H9 (cell line): Measurements from ENCODE around the gene VASH1. TPM values are rescaled to one million over a fixed set of nuclear protein-coding genes. Genes with fewer than 3 reads are reported as not detected.

Experiments used
- DNase-seq: peaks from one replicate; pipeline ENCODE4 v3.0.0-alpha.2; 2017
- H2AFZ ChIP-seq: one replicate; pipeline ENCODE4 v1.6.1; 2013; ENCODE audit warnings: mild to moderate bottlenecking, low read length, control low read depth, moderate library complexity
- H2AK5ac ChIP-seq: 2 replicates; pipeline ENCODE4 v1.6.1; 2013; ENCODE audit warnings: low read length, control low read depth, mixed read lengths; ENCODE audit not compliant: insufficient read length
- H2BK120ac ChIP-seq: one replicate; pipeline ENCODE4 v1.6.1; 2013; ENCODE audit warnings: low read depth, mild to moderate bottlenecking, low read length, control low read depth, inconsistent platforms; ENCODE audit not compliant: poor library complexity, severe bottlenecking
- H2BK12ac ChIP-seq: 2 replicates; pipeline ENCODE4 v1.6.1; 2013; ENCODE audit warnings: low read length, control low read depth, mixed read lengths, low read depth; ENCODE audit not compliant: insufficient read length
- H2BK15ac ChIP-seq: 2 replicates; pipeline ENCODE4 v1.6.1; 2013; ENCODE audit warnings: low read depth, low read length, control low read depth
- H2BK20ac ChIP-seq: one replicate; pipeline ENCODE4 v1.6.1; 2013; ENCODE audit warnings: low read depth, mild to moderate bottlenecking, low read length, control low read depth, inconsistent platforms; ENCODE audit not compliant: poor library complexity, severe bottlenecking
- H2BK5ac ChIP-seq: 2 replicates; pipeline ENCODE4 v1.6.1; 2013; ENCODE audit warnings: low read length, control low read depth, mixed read lengths; ENCODE audit not compliant: insufficient read length
- H3K14ac ChIP-seq: 2 replicates; pipeline ENCODE4 v1.6.1; 2013; ENCODE audit warnings: low read length, control low read depth; ENCODE audit not compliant: insufficient read depth
- H3K18ac ChIP-seq: 2 replicates; pipeline ENCODE4 v1.6.1; 2013; ENCODE audit warnings: low read depth, mild to moderate bottlenecking, mixed read lengths, low read length, control low read depth; ENCODE audit not compliant: insufficient read length
- H3K23ac ChIP-seq: 2 replicates; pipeline ENCODE4 v1.6.1; 2013; ENCODE audit warnings: low read length, control low read depth, mixed read lengths, low read depth; ENCODE audit not compliant: insufficient read length
- H3K23me2 ChIP-seq: 2 replicates; pipeline ENCODE4 v1.6.1; 2013; ENCODE audit warnings: low read depth, mild to moderate bottlenecking, mixed read lengths, low read length, control low read depth; ENCODE audit not compliant: insufficient read length, poor library complexity, severe bottlenecking
- H3K27ac ChIP-seq: 2 replicates; pipeline ENCODE4 v1.5.1; 2013; ENCODE audit warnings: low read length, control low read depth, mixed read lengths, low read depth; ENCODE audit not compliant: insufficient read length
- H3K27me3 ChIP-seq: 2 replicates; pipeline ENCODE4 v1.6.1; 2013; ENCODE audit warnings: low read length, control low read depth, inconsistent platforms; ENCODE audit not compliant: insufficient read depth
- H3K4ac ChIP-seq: 2 replicates; pipeline ENCODE4 v1.6.1; 2013; ENCODE audit warnings: low read depth, mild to moderate bottlenecking, control low read depth, inconsistent platforms, low read length, moderate library complexity
- H3K4me1 ChIP-seq: 2 replicates; pipeline ENCODE4 v1.6.1; 2013; ENCODE audit warnings: low read length, control low read depth, inconsistent platforms; ENCODE audit not compliant: insufficient read depth
- H3K4me2 ChIP-seq: 2 replicates; pipeline ENCODE4 v1.6.1; 2013; ENCODE audit warnings: low read length, control low read depth, mixed read lengths; ENCODE audit not compliant: insufficient read length, insufficient read depth
- H3K56ac ChIP-seq: 2 replicates; pipeline ENCODE4 v1.6.1; 2013; ENCODE audit warnings: low read depth, mild to moderate bottlenecking, mixed read lengths, low read length, control low read depth; ENCODE audit not compliant: insufficient read length
- H3K79me1 ChIP-seq: 2 replicates; pipeline ENCODE4 v1.6.1; 2013; ENCODE audit warnings: low read depth, mild to moderate bottlenecking, moderate library complexity, low read length, control low read depth, inconsistent platforms; ENCODE audit not compliant: insufficient read depth, poor library complexity, severe bottlenecking
- H3K79me2 ChIP-seq: 2 replicates; pipeline ENCODE4 v1.6.1; 2013; ENCODE audit warnings: low read length, control low read depth, inconsistent platforms; ENCODE audit not compliant: insufficient read depth
- H3K9ac ChIP-seq: 2 replicates; pipeline ENCODE4 v1.6.1; 2013; ENCODE audit warnings: low read length, control low read depth, mixed read lengths; ENCODE audit not compliant: insufficient read length; ENCODE audit errors: extremely low read depth
- H3K9me3 ChIP-seq: one replicate; pipeline ENCODE4 v1.6.1; 2013; ENCODE audit warnings: low read depth, low read length, inconsistent platforms; ENCODE audit not compliant: control insufficient read depth
- H3T11ph ChIP-seq: one replicate; pipeline ENCODE4 v1.6.1; 2013; ENCODE audit warnings: mild to moderate bottlenecking, low read length, control low read depth, inconsistent platforms
- H4K20me1 ChIP-seq: one replicate; pipeline ENCODE4 v1.6.1; 2013; ENCODE audit not compliant: control insufficient read depth, insufficient read length, insufficient read depth
- H4K5ac ChIP-seq: 2 replicates; pipeline ENCODE4 v1.6.1; 2013; ENCODE audit warnings: low read depth, mild to moderate bottlenecking, mixed read lengths, low read length, control low read depth; ENCODE audit not compliant: insufficient read length
- H4K8ac ChIP-seq: replicated peaks from 2 replicates; pipeline ENCODE4 v1.6.1; 2013; ENCODE audit warnings: low read length, control low read depth, mixed read lengths, low read depth; ENCODE audit not compliant: insufficient read length
- H4K91ac ChIP-seq: 2 replicates; pipeline ENCODE4 v1.6.1; 2013; ENCODE audit warnings: low read depth, mild to moderate bottlenecking, moderate library complexity, mixed read lengths, low read length, control low read depth; ENCODE audit not compliant: insufficient read length
- H3K27ac Mint-ChIP-seq, 3 experiments: 2 replicates in 2 of 3; 3 replicates in 1 of 3; pipeline ENCODE4 v1.8.0; 2020 to 2021; ENCODE audit warnings: mixed read lengths in 3 of 3, mild to moderate bottlenecking in 1 of 3, moderate library complexity in 1 of 3
- H3K27me3 Mint-ChIP-seq: 2 replicates; pipeline ENCODE4 v1.8.0; 2021; ENCODE audit warnings: low read depth, mild to moderate bottlenecking, moderate library complexity, mixed read lengths
- H3K36me3 Mint-ChIP-seq, 3 experiments: 2 replicates in 2 of 3; 3 replicates in 1 of 3; pipeline ENCODE4 v1.8.0; 2020 to 2021; ENCODE audit warnings: low read depth in 3 of 3, mixed read lengths in 3 of 3; ENCODE audit not compliant: insufficient read depth in 1 of 3
- H3K4me1 Mint-ChIP-seq, 2 experiments: 2 replicates each; pipeline ENCODE4 v1.8.0; 2020; ENCODE audit warnings: mixed read lengths in 2 of 2
- H3K4me3 Mint-ChIP-seq, 2 experiments: 2 replicates in 1 of 2; 3 replicates in 1 of 2; pipeline ENCODE4 v1.8.0; 2020 to 2021; ENCODE audit warnings: mild to moderate bottlenecking in 2 of 2, mixed read lengths in 2 of 2, moderate library complexity in 1 of 2
- H3K9me3 Mint-ChIP-seq, 2 experiments: 2 replicates in 1 of 2; 3 replicates in 1 of 2; pipeline ENCODE4 v1.8.0; 2020; ENCODE audit warnings: mild to moderate bottlenecking in 2 of 2, mixed read lengths in 2 of 2, moderate library complexity in 1 of 2
- CTCF ChIP-seq: fragments of 200-600 bp; sonication (generic); conservative IDR thresholded peaks from 3 replicates; pipeline ENCODE4 v1.8.0; 2021; ENCODE audit warnings: antibody characterized with exemption, mild to moderate bottlenecking
- WGBS: extraction: QIAGEN DNeasy Blood & Tissue Kit; methylation state at CpG from one replicate; pipeline ENCODE4 v1.1.7; 2013; ENCODE audit warnings: missing lambda C conversion rate, low lambda C conversion rate, mixed read lengths; ENCODE audit not compliant: insufficient read length; ENCODE audit errors: extremely low coverage; 5-methylcytosine and 5-hydroxymethylcytosine counted together
- total RNA-seq: library from RNA; stranded (reverse); gene quantifications from 2 replicates; pipeline ENCODE4 v1.2.1, GENCODE V29; 2021

VASH1 gene
- total RNA-seq, 1 experiment from 2014 or later: 5.8 TPM

GRCh38 chr14:76808011-76808410 is 46.7 kb downstream of the VASH1 start:
- Histone ChIP-seq H3K23ac (no peak overlapping the region), H3K14ac (no peak overlapping the region)

More at GRCh38 chr14:76808011-76808410, 46.7 kb downstream of the VASH1 start:
- DNase-seq: no peak
- H3K9me3 ChIP-seq: no peaks in the 10 kb centered on the region
- H3K79me2 ChIP-seq: no peaks in the 10 kb centered on the region
- H3K4me3 Mint-ChIP-seq: no peak overlapping the region
- no peaks in the 10 kb centered on the region for H3K27me3 Mint-ChIP-seq
- H4K8ac ChIP-seq: no peak overlapping the region
- no peaks in the 10 kb centered on the region; a peak in 1 of 5 replicates for H3K9me3 Mint-ChIP-seq
- H2BK12ac ChIP-seq: no peak overlapping the region
- no peak overlapping the region for H3K9ac ChIP-seq
- no peak overlapping the region for H2BK20ac ChIP-seq
- peaks cover 8% of the 10 kb centered on the region for H3K23me2 ChIP-seq
- no peak overlapping the region for H2AK5ac ChIP-seq
- WGBS: no CpG with 5 or more reads among the region's 1 CpG
- peaks cover 15% of the 10 kb centered on the region in 2 experiments for H3K4me1 Mint-ChIP-seq
- H2BK5ac ChIP-seq: no peak overlapping the region
- H4K5ac ChIP-seq: no peak overlapping the region
- H3K79me1 ChIP-seq: peaks cover 3% of the 10 kb centered on the region
- H3K56ac ChIP-seq: no peak overlapping the region
- H3K36me3 Mint-ChIP-seq: peaks cover 32 to 57% (median 53%) of the 10 kb centered on the region in 3 experiments; a peak in 6 of 7 replicates
- no peak for TF ChIP-seq CTCF
- H3T11ph ChIP-seq: no peak overlapping the region
- H2AFZ ChIP-seq: no peak overlapping the region
- no peaks in the 10 kb centered on the region for H3K27me3 ChIP-seq
- H3K4ac ChIP-seq: no peak overlapping the region
- no peak overlapping the region for H2BK15ac ChIP-seq
- H4K20me1 ChIP-seq: no peaks in the 10 kb centered on the region
- no peak overlapping the region for H2BK120ac ChIP-seq
- H3K18ac ChIP-seq: no peak overlapping the region
- H4K91ac ChIP-seq: no peak overlapping the region
- H3K27ac ChIP-seq: no peak overlapping the region
- no peak overlapping the region for H3K4me2 ChIP-seq
- peaks cover under 1% of the 10 kb centered on the region; the same call in 1 of the 2 replicates for H3K4me1 ChIP-seq
- no peak overlapping the region for H3K27ac Mint-ChIP-seq
